Activated T-cell treated with anti-CD3 and anti-CD28 coated beads for 1 hour (primary cell): ENCODE results near the gene TBX5.

Experiments
- DNase-seq: peaks from one replicate; pipeline ENCODE4 v3.0.0-alpha.2; 2020; ENCODE audit warnings: low read depth

TBX5 gene

DNA sequence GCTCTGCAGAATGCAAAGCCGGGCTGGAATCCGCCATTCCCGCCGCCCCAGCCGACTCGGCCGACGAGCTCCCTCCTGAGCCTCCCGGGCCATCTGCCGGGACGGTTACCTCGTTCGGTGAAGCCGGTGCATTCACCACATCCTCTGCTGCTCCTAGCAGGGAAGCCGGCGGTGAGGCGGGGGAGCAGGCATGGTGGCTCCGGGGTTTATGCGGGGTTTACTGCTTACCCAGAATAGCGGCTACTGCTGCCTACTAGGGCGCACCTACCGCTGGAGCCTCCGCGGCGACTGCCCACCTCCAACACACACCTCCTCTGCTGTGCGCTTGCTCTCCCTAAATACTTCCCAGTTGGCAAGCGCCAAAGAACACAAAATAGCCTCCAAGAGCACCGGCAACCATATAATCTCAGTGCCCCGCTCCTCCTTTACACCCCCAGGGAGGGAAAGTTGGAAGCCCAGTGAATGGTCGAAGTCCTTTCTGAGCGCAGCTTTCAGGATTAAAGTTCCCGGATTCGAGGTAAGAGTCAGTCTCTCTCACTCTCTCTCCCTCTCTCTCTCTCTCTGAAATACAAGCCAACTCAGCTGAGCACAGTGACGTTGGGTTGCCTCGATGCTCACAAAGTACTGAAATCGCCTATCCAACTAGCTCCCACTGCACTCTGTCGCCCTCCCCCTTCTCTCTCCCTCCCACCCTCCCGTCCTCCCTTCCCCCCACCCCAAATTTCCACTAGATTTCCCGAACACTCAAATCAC is at the start of gene TBX5:
TSS of gene TBX5 (minus strand) at position 626 of the 753 bp plus-strand sequence. CDS start 2,246 bp downstream, outside the sequence.
- no peak for DNase-seq

DNA sequence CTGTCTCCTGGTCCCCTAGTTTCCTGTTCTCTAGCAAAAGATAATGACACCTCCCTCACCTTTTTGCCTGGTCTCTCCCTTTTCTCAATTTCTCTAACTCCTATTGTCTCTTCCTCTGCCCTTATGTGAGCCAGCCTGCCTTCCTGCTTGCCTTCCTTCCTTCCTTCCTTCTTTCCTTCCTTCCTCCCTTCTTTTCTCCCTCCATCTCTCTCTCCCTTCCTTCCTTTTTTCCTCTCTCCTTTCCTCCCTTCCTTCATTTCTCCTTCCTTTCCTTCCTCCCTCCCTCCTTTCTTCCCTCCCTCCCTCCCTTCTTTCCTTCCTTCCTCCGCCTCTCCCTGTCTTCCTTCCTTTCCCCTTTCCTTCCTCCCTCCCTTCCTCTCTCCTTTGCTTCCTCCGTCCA is 45.7 kb upstream of the TBX5 start:
- no peak for DNase-seq

DNA sequence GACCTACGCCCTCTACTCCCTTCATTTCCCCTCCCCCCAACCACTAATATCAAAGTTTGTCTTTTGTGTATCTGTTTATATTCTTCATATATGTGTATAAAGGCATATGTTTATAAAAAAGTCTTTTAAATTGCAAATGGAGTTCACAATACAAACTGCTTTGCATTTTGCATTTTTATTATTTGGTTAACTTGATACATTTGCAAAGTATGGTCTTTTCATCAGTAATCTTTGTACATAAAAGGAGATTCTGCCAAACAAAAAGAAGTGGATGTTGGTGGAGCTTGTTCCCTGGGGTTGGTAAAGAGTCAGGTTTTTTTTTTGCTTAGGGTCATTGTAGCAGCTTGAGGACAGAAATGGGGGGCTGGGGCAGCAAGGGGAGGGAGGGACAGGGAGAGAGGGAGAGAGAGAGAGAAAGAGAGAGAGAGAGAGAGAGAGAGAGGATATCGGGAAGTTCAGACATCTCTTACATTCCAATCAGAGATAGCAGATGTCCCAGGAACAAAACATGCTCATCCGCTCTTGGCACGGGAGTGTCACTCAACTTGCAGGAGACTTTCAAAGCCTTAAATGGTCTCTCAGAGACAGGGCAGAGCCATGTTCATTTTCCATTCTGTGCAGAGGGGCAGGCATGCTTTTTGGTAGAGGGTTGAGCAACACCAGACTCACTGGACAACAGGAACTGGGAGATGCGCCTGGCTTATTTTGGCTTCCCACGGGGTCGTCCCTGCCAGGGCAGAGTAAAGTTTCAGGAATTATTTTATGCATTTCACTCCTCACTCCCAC is 44.8 kb upstream of the TBX5 start:
- DNase-seq: no peak

DNA sequence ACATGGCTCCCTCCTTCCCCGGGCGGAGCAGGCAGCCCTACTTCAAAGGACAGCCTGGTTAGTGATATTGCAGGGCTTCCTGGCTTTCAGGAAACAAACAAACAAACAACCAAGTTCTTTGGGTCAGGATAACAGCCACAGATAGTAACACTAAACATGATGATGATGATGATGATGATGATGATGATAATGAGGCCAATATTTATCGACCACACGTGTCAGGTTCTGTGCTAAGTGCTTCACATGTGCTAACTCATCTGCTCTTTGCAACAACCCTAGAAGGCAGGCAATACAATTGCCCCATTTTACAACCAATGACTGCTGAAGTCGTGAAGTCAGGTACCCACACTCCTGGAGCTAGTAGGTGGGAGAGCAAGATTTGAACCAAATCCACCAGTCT is 44.1 kb upstream of the TBX5 start:
- no peak for DNase-seq

DNA sequence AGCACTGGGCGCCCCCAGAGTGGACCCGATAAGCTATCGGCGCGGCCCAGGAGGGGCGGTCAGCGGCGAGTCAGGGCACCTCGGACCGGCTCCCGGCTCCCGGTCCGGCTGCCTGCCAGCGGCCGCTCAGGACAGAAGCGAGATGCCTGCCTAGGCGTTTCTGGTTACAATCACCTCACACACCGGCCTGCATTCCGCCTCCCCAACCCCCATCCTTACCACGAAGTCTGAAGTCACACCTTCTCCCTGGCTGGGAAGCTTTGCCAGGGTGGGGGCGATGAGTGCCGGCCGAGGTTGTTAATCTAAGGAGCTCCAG is 42.6 kb upstream of the TBX5 start:
- DNase-seq: no peak

DNA sequence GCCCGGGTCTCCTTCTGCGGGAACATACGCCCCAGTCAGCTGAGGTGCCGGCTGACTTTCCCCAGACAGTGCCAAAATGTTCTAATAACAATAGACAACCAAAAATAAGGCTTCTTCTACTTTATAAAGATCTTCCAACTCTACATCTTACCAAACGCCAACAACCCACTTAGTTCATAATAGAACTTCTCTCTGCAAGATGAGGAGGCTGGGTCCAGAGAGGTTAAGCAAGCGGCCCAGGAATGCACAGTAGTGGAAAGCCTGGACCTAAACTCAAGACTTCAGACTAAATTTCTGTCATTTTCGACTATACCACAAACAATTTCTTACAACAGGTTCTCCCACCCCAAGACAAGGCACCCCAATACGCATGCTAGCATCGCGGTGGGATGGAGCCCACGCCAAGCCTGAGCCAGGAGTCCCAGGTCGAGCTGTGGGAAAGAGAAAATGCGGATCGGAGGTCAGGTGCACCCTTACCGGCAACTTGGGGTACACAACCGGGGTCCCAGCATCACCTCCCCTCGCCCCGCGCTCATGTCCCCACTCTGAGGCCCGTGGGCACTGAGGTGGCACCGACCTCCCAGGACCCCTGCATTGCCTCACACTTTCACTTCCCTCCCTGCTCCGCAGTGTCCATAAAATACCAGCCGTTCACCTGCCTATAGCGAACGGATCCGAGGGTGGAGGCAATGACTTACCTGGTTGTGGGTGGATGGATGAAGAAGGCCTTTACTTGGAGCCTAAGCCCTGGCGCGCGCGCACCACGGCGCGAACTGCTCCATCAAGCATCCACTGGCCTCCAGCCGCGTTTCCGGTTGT is 42.1 kb upstream of the TBX5 start:
- no peak for DNase-seq

DNA sequence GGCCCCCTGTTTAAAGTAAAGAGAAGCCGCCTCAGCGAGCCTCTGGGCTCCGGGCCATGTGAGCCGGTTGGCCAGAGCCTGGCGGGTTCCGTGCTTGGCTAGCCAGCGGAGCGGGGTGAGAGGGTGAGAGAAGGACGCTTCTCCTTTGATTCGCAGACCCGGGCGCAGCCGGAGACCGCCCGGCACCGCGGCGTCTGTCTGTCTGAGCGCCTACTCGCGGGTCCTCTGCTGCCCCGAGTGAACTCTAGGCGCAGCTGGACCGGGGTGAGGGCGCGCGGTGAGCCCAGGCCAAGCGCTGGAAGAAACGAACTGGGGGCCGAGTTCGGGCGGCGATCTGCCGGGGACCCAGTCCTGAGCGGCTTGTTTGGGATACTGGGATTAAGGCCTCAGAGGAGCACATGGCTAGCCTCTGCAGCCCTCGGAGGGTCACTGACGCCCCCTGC is 41.4 kb upstream of the TBX5 start:
- no peak for DNase-seq

DNA sequence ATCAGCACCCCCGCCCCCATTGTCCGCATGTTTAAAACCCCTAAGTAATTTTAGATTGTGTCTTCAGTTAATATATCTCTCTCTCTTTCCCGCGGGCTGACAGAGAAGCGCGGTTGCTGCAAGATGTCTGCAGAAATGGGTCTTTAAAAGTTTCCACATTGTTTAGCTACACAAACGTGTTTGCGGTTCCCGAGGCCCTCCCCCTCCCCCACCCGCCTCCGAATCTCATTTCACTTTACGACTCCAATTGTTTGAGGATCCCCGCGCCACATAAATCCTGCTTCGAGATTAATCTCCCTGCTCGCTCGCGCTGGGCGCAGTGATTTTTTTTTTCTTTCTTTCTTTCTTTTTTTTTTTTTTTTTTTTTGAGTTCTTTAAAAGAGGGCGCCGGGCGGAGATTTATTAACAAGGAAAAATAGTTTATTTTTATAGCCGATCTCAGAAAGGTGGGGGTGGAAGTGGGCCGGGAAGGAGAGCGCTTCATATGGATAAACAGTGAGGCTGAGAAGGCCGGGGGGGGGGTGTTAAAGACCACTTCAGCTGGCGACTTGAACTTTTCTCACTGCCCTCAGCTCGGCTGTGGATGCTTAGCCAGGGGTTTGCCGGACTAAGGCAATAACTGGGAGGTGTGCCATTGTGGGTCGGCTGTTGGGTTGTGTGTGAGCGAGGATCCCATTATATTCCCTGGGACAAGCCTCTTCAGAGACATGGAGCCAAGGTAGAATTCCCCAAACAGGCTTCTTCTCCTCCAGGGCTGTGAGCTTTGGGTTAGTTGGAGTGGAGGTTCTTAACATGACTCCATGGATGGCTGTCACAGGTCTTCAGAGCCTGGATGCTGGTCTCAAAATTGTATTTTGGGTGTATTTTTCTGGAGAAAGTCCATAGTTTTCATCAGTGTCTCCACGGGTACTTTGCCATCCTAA is 39.7 kb upstream of the TBX5 start:
- no peak for DNase-seq

DNA sequence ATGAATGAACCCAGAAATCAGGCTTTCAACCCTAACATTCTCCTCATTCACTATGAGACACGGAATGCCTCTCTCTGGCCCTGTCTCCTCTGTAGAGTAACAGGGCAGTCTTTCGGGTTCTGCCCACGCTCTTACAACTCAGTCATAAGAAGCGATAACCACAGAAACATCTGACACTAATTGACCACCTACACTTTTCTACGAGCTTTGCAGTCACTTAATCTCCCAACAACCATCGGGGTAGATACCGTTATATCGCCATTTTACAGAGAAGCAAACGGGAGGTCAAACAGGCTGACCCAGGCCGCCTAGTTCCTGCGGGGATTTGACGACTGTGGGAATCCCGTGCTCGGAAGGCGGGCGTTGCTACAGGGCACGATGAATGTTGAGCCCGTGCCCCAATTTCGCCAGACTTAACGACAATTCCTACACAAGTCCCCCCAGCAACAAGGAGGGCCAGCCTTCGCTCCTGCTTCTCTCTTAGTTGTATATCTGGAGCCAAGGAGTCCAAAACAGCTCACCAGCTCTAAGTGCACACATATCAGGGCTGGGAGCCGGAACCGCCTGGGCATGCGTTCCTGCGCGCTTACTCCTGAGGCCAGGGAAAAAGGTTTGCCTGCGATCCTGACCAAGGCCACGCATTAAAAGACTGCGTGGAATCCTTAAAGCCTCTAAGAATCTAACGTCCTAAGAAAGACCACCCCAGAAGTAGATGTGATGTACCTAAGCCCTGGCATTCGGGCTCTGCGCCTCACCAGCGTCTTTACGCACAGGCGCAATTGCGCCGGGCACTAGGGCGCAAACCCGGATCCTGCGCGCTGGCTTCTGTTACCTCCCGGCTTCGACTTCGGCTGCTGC is 38.7 kb upstream of the TBX5 start:
- no peak for DNase-seq

DNA sequence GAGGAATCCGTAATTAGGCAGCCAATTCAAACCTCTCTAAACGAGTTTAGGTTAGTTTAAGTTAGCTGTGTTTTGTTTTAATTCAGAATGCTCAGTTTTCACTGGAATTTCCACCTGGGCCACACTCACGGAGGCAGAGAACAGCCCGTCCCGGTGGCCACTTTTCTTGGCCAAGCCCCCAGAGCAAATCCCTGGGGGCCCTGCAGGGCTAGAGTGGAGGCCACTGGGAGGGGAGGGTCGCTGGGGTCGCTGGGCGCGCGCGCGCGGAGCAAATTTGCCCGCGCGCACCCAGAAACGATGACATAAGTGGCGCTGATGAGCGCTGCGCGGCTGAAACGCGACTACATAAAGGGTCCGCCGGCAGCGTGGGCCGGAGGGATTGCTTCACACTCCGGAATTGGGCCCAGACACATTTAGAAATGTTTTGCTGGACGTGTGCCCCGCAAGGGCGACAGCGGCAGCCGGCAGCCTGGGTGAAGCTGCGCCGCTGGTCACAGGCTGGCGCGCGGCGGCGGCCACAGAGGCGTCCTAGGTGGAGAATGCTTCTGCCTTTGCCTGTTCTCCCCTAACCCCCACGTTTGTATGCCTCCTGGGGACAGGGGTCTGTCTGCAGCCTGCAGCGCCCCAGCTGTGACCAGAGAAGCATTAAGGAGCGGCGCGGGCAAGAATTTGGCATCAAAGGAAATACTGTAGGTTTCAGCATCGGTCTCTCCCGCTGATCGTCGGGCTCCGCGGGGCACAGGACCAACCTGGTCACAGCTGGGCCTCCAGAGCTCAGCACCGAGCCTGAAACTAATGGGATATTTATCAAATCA is 37.9 kb upstream of the TBX5 start:
- DNase-seq: no peak

DNA sequence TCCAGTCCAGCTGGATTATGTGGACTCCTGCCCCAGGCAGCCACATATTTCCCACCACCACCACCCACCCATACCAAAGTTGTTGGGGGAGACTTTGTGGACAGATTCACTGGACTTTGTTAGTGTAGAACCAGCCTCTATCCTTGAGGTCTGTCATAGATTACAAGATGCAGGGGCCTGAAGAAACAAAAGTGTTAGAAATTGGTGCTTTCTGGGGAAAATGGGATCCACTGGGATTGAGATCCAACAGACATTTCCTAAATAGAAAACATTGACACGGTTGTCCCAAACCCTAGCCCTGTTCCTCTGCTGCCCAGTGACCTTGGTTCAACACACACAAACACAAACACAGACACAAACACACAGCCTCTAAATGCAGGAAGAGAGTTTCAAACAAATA is 36.6 kb upstream of the TBX5 start:
- DNase-seq: no peak

DNA sequence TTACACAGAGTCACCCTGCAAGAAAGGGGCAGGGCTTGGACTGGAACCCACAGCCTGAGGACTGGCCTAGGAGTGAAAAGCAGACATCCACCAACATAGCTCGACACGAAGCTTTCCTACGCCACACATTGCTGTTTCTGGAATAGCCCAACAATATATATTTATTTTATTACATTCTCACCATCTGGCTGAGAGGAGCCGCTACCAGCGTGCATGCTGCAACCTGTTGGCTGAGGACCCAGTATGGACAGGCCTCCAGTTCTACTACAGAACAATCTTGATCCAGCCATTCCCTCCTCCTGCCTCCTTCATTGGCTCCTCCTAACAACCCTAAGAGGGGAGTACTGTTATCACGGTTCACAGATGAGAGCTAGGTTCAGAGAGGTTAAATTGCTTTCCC is 35.6 kb upstream of the TBX5 start:
- DNase-seq: no peak

DNA sequence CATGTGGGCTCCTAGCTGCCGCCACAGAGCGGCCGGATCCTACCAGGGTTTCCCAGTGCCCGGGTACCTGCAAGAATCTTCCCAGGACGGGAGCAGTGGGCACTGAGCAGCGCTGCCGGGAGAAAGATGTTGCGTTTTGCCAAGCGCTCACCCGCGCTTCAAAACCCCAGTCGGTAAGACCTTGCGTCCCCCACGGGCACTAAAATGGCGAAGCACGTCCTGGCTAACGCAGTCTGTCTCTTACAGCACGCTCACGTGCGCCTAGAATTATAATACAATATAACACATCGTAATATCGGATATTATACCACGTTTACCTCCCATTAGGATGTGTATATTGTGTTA is 35.1 kb upstream of the TBX5 start:
- DNase-seq: no peak

DNA sequence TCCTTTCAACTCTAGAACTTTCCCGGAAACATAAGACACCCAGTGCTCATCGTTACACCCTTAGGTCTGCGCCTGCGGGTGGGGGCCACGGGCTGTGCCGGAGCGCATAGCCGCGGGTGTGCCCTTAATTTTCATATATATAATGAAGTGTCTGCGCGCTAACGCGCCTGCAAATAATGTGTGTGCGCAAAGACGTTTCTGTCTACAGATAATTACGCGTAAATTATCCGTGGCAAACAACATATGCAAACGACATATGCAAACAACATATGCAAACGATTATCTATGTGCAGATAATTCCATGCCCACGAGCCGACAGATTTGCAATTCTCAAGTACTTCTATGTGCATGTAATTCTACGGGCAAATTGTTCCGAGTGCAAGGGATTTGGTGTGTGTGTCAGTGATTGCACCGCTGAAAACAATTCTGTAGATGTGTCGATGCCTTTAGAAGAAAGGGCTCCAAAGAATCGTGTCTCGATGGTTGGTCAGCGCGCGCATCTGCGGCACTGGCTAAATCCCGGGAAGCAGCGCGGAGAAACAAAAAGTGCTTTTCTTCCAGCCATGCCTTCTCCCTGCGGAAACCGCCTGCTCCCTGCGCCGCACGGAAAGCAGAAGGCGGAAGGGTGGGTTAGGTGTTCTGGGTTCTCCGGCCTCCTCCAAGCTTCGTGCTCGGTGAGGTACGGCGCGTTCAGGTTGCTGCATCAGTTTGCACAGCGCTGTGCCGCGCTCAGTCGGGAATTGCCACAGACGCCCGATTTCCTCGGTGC is 34.5 kb upstream of the TBX5 start:
- no peak for DNase-seq

DNA sequence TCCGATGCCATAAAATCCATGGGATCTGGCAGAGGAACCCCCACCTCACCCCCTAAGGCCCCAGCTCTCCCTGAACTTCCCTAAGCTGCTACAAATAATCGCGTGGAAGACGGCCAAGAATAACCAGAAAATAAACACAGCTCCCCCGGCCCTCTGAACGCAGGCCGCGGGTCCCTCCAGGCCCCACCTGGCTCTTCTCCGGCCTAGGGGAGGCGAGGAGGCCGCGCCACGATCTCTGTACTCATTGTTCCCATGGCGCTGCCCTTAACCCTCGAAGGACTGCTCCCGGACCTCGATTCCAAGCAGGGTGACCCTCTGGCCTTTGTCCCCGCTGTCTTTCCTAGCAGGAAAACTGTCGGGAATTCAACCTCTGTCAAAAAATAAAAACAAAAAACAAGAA is 33.9 kb upstream of the TBX5 start:
- DNase-seq: no peak

DNA sequence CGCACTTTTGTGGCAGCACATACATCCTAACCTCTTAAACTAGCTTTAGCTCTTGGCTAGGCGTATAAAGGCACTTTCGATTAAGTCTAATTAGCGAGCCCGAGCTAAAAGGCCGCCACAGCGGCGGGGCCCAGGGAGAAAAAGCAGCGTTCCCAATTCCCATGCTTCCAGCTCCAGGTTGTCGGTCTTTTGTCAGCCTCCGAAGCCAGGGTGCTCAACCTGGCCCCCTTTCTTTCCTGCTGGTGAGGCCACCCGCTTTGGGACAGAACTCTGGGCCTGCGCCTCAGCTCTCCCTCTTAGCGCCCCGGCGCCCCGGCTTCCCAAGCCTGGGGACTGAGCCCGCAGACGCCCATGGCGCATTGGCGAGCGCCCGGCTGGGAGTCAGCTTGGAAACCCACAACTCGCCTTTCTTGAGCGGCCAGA is 33.3 kb upstream of the TBX5 start:
- no peak for DNase-seq

DNA sequence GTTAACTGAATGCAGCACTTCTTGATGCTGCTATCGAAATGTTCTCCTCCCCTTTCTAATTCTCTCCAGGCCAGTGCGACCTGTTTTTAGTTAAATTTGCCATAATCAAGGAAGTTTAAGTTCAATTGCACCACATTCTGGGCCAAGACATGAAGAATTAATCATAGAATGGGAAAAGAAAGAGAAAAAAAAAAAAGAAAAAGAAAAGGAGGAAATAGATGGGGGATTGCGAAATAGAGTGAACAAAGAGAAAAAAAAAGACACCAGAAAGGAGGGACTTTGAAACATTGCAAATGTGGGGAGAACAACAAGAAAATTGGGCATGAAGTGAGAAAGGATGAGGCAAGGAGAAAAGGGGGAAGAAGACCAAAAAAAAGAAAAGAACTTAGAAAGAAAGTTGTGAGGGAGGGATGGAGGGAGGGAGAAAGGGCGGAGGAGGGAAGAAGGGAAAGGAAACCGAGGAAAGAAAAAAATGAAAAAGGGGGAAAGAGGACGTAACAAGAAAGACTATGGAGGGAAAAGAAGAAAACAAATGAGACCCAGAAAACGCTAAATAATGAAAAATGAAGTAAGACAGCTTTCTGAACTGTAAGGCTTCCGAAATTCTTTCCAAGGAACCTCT is 32.8 kb upstream of the TBX5 start:
- DNase-seq: no peak

DNA sequence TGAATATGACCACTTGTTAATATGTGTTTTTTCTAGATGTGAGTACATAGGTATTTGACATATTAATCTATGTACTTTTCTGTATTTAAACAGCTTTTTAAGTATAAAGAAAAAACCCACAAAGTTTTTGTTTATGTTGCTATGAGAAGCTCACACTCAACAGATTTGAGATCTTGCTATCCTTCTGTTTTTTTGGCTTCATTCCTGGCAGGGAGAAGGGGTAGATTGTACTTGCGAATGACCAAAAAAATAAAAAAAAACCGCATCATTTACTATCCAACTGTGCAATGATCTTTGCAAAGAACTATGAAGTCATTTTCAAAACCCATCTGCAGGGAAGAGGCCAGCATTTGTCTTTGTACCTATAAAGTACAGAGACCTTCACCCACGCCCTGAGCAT is 28.4 kb upstream of the TBX5 start:
- no peak for DNase-seq

DNA sequence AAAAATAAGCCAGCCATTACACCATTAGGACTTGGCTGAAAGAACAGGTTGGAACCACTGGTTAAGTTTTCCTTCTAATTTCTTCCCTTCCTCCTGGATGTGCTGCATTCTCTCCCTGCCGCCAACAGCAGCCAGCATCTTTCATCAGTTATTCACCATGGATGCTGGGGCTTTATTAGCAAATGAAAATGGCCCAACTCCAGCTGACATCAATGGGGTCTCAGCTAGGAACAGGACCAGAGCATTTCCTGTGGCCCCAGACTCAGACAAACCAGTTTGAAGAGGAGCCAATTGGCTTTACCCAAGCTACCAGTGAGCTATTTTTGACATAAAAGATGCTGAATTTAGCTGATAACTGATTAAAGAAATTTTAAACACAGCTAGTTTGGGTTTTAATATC is 26.0 kb upstream of the TBX5 start:
- DNase-seq: no peak
